Measurements from ENCODE around the gene RBL2. TPM values are rescaled to one million over a fixed set of nuclear protein-coding genes. Genes with fewer than 3 reads are reported as not detected.

RBL2 gene
- total and polyA plus RNA-seq, 2 of the 13 experiments (the other 11 are each of a cell fraction or from before 2014, with no cell fraction given), result 41.2 to 60.9 TPM

GRCh38 chr16:53476867-53477266 is 42.6 kb downstream of the RBL2 start:
- Histone ChIP-seq H3K9ac (ENCODE audit: insufficient read depth, low read depth, low read length) (no peak overlapping the region), H2AFZ (ENCODE audit: low read length) (no peak overlapping the region), H3K27ac (ENCODE audit: extremely low read length, insufficient read depth, low read length) (no peak overlapping the region), H3K4me3 (replicated peaks in 1 of 3; ENCODE audit: insufficient read depth in 1 of 3, low read depth in 2 of 3, low read length in 3 of 3) (no peak overlapping the region), H4K20me1 (ENCODE audit: insufficient read depth, low read length) (no peaks in the 10 kb centered on the region), H3K4me2 (ENCODE audit: low read depth, low read length) (no peak overlapping the region), H3K27me3 (ENCODE audit: control insufficient read depth in 1 of 2, insufficient read depth in 2 of 2, low read length in 2 of 2) (no peaks in the 10 kb centered on the region), H3K36me3 (replicated peaks in 1 of 2; ENCODE audit: control insufficient read depth in 1 of 2, insufficient read depth in 2 of 2, low read length in 2 of 2) (peaks cover 21 to 72% of the 10 kb centered on the region in 2 experiments), H3K9me3 (ENCODE audit: low read length) (no peaks in the 10 kb centered on the region), H3K79me2 (ENCODE audit: insufficient read depth, low read length) (no peaks in the 10 kb centered on the region), H3K4me1 (ENCODE audit: insufficient read depth, low read length) (no peaks in the 10 kb centered on the region)
- no peak for FAIRE-seq
- CTCF ChIA-PET (ENCODE audit: low intra/inter-chr PET ratio, low total read pairs), result no interaction called here
- no TSS peak for BruUV-seq (replicated peaks)
- no peak for DNase-seq (ENCODE audit: low spot score)
- no peak for TF ChIP-seq RFXAP (CRISPR knock-in tag; IDR thresholded peaks at IDR 0.05; ENCODE audit: borderline replicate concordance)
- no peak for TF ChIP-seq TEAD3 (CRISPR knock-in tag; optimal IDR thresholded peaks at IDR 0.05; ENCODE audit: borderline replicate concordance)
- no peak for TF ChIP-seq PAX8 (CRISPR knock-in tag; IDR thresholded peaks at IDR 0.05; ENCODE audit: borderline replicate concordance)
- no peak for ATAC-seq
- 97% methylated on average over 2 of the region's 2 CpGs for WGBS (ENCODE audit: low lambda C conversion rate)
- intact Hi-C loops (cut with micrococcal nuclease; ENCODE audit: unreplicated experiment), result no loop called here
- in situ Hi-C loops (cut with HindIII; ENCODE audit: extremely low pct_ligation_motif_present, low pct_unique_long_range_greater_than_20kb), result no loop called here
- POLR2A ChIA-PET, result no interaction called here

DNA sequence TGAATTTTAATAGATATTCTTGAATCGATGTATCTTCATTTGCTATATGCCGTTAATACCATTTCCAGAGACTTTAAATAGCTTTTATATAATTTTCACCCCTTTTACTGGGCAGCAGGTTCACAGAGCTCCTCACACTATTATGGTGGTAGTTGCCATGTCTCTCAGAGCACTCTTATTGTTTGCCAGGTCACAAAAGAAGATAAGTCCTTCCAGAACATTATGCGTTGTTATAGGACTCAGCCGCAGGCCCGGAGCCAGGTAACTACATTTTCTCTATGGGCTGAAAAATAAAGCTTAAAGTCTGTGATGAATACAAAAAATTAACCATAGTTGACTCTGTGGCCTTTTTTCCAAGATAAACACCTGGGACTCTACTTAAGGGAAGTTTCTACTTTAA is 44.7 kb downstream of the RBL2 start:
- H3K36me3 ChIP-seq (replicated peaks in 1 of 2; ENCODE audit: control insufficient read depth in 1 of 2, insufficient read depth in 2 of 2, low read length in 2 of 2), result peaks cover 27 to 70% of the 10 kb centered on the region in 2 experiments
- no peak overlapping the region for H2AFZ ChIP-seq (ENCODE audit: low read length)
- H3K9me3 ChIP-seq (ENCODE audit: low read length), result no peaks in the 10 kb centered on the region
- no peaks in the 10 kb centered on the region for H3K79me2 ChIP-seq (ENCODE audit: insufficient read depth, low read length)
- no peak overlapping the region for H3K27ac ChIP-seq (ENCODE audit: extremely low read length, insufficient read depth, low read length)
- intact Hi-C loops (cut with micrococcal nuclease; ENCODE audit: unreplicated experiment), result no loop called here
- DNase-seq (ENCODE audit: low spot score), result no peak
- no peak for FAIRE-seq
- in situ Hi-C loops (cut with HindIII; ENCODE audit: extremely low pct_ligation_motif_present, low pct_unique_long_range_greater_than_20kb), result no loop called here
- no peak overlapping the region for H3K4me3 ChIP-seq (replicated peaks in 1 of 3; ENCODE audit: insufficient read depth in 1 of 3, low read depth in 2 of 3, low read length in 3 of 3)
- POLR2A ChIA-PET, result no interaction called here
- CTCF ChIA-PET (ENCODE audit: low intra/inter-chr PET ratio, low total read pairs), result no interaction called here
- no peaks in the 10 kb centered on the region for H3K27me3 ChIP-seq (ENCODE audit: control insufficient read depth in 1 of 2, insufficient read depth in 2 of 2, low read length in 2 of 2)
- H4K20me1 ChIP-seq (ENCODE audit: insufficient read depth, low read length), result no peaks in the 10 kb centered on the region
- H3K4me2 ChIP-seq (ENCODE audit: low read depth, low read length), result no peak overlapping the region
- no peak for ATAC-seq
- TF ChIP-seq ERF (CRISPR knock-in tag; IDR thresholded peaks at IDR 0.05), result no peak
- TF ChIP-seq PRDM4 (CRISPR knock-in tag; IDR thresholded peaks at IDR 0.05; ENCODE audit: borderline replicate concordance), result no peak
- no peak overlapping the region for H3K9ac ChIP-seq (ENCODE audit: insufficient read depth, low read depth, low read length)
- BruUV-seq (replicated peaks), result no TSS peak
- no peaks in the 10 kb centered on the region for H3K4me1 ChIP-seq (ENCODE audit: insufficient read depth, low read length)
- WGBS (ENCODE audit: low lambda C conversion rate), result 97% methylated on average over 5 of the region's 5 CpGs

All from HepG2 (cell line).